A549 (cell line): ENCODE data around the gene INCA1. TPM values are rescaled to one million over a fixed set of nuclear protein-coding genes. Genes with fewer than 3 reads are reported as not detected.
A peak's percentile ranks its signal among the peaks of the same experiment; 100 is the strongest.
"Not testable (repeated sequence)": the region's sequence is repeated elsewhere in the genome, so short reads cannot be mapped to it uniquely, and the experiment has no call there.

Source experiments
- ATAC-seq, 2 experiments: fragments of 200-7000 bp in 1 of 2; fragments of >200 bp in 1 of 2; cut with Nextera tagmentation in 1 of 2; cut with Tn5 transposase in 1 of 2; 3 replicates each; pipeline versions ENCODE4 v1.8.0 to v1.9.1; 2018 to 2020; ENCODE audit warnings: mild to moderate bottlenecking in 1 of 2, moderate library complexity in 1 of 2
- CTCF ChIA-PET: fragments of 300-600 bp; sonication (Branson Sonifier 250); formaldehyde crosslinking; extraction: SDS; loops from one replicate; lab custom pipeline; 2021; ENCODE audit warnings: antibody characterized with exemption, inconsistent platforms; lab: Yijun Ruan, JAX
- POLR2A ChIA-PET: fragments of 350-600 bp; formaldehyde crosslinking; extraction: SDS; loops from one replicate; lab custom pipeline; 2021; ENCODE audit warnings: antibody characterized with exemption, inconsistent platforms; lab: Yijun Ruan, JAX
- DNase-seq, 2 experiments: peaks; one replicate each; pipeline versions ENCODE4 v3.0.0 to v3.0.0-alpha.2; 2011 to 2016; ENCODE audit warnings: low read depth in 1 of 2, low spot score in 1 of 2
- FAIRE-seq: peaks from 2 replicates; lab custom pipeline; 2011; peaks lifted over from hg19 to GRCh38; lab: Jason Lieb, UNC
- H3K27ac ChIP-seq, 2 experiments: fragments of >200 bp; sonication (Bioruptor Twin); formaldehyde crosslinking; 3 replicates each; pipeline ENCODE4 v1.5.1; 2016 to 2017
- H3K4me1 ChIP-seq: fragments of >200 bp; sonication (Bioruptor Twin); formaldehyde crosslinking; 3 replicates; pipeline ENCODE4 v1.6.1; 2016
- H3K4me2 ChIP-seq: fragments of >200 bp; sonication (Bioruptor Twin); formaldehyde crosslinking; 3 replicates; pipeline ENCODE4 v1.6.1; 2016
- H3K4me3 ChIP-seq: fragments of >200 bp; sonication (Bioruptor Twin); formaldehyde crosslinking; 3 replicates; pipeline ENCODE4 v1.5.1; 2016
- H3K9me3 ChIP-seq: fragments of >200 bp; sonication (Bioruptor Twin); formaldehyde crosslinking; 3 replicates; pipeline ENCODE4 v1.6.1; 2016
- ATOH8 ChIP-seq: fragments of 250-450 bp; sonication (Bioruptor Pico); IDR thresholded peaks from 2 replicates; pipeline ENCODE4 v1.5.0; 2020; ENCODE audit warnings: low read depth, mild to moderate bottlenecking, moderate library complexity
- CBX8 ChIP-seq: fragments of 200-600 bp; sonication (generic); IDR thresholded peaks from 2 replicates; pipeline ENCODE4 v1.6.1; 2016
- CTCF ChIP-seq: fragments of >200 bp; sonication (Bioruptor Twin); formaldehyde crosslinking; IDR thresholded peaks from 3 replicates; pipeline ENCODE4 v1.5.1; 2016
- EHF ChIP-seq: fragments of 250-450 bp; sonication (Bioruptor Pico); IDR thresholded peaks from 2 replicates; pipeline ENCODE4 v1.5.0; 2020; ENCODE audit warnings: mild to moderate bottlenecking
- GATA3 ChIP-seq: IDR thresholded peaks from 2 replicates; pipeline ENCODE4 v1.6.1; 2012; ENCODE audit warnings: borderline replicate concordance
- HDAC2 ChIP-seq: fragments of 200-600 bp; sonication (generic); IDR thresholded peaks from 2 replicates; pipeline ENCODE4 v1.6.1; 2016
- HMGXB4 ChIP-seq: fragments of 250-450 bp; sonication (Bioruptor Pico); IDR thresholded peaks from 2 replicates; pipeline ENCODE4 v1.5.0; 2021; ENCODE audit warnings: mild to moderate bottlenecking, moderate library complexity, borderline replicate concordance
- JUNB ChIP-seq: fragments of >200 bp; sonication (Bioruptor Twin); formaldehyde crosslinking; IDR thresholded peaks from 2 replicates; pipeline ENCODE4 v1.6.1; 2016
- KDM5A ChIP-seq: fragments of 200-600 bp; sonication (generic); IDR thresholded peaks from 2 replicates; pipeline ENCODE4 v1.6.1; 2016; ENCODE audit warnings: antibody characterized with exemption, mild to moderate bottlenecking
- MAFK ChIP-seq: fragments of 450-650 bp; IDR thresholded peaks from 2 replicates; pipeline ENCODE4 v1.6.1; 2014; ENCODE audit not compliant: partially characterized antibody
- NPAS2 ChIP-seq: fragments of 250-450 bp; sonication (Bioruptor Pico); IDR thresholded peaks from 2 replicates; pipeline ENCODE4 v1.8.0; 2022; ENCODE audit warnings: mild to moderate bottlenecking, moderate library complexity, borderline replicate concordance
- PHF8 ChIP-seq: fragments of 200-600 bp; sonication (generic); IDR thresholded peaks from 2 replicates; pipeline ENCODE4 v1.6.1; 2016; ENCODE audit warnings: low read depth, mild to moderate bottlenecking, antibody characterized with exemption, moderate library complexity, borderline replicate concordance
- RAD21 ChIP-seq, 2 experiments: fragments of >200 bp in 1 of 2; sonication (Bioruptor Twin) in 1 of 2; formaldehyde crosslinking in 1 of 2; IDR thresholded peaks in 1 of 2; conservative IDR thresholded peaks in 1 of 2; 2 replicates in 1 of 2; 3 replicates in 1 of 2; pipeline ENCODE4 v1.6.1; 2012 to 2018; ENCODE audit warnings: inconsistent platforms in 1 of 2
- RNF2 ChIP-seq: fragments of 200-600 bp; sonication (generic); IDR thresholded peaks from 2 replicates; pipeline ENCODE4 v1.6.1; 2016; ENCODE audit warnings: low read depth, mild to moderate bottlenecking, antibody characterized with exemption, moderate library complexity, borderline replicate concordance
- ZFP36 ChIP-seq: fragments of 450-650 bp; IDR thresholded peaks from 2 replicates; pipeline ENCODE4 v1.6.1; 2014; ENCODE audit warnings: borderline replicate concordance; ENCODE audit not compliant: partially characterized antibody
- ZNF302 ChIP-seq: fragments of 250-450 bp; sonication (Bioruptor Pico); IDR thresholded peaks from 2 replicates; pipeline ENCODE4 v1.9.0; 2021; ENCODE audit warnings: inconsistent platforms, mild to moderate bottlenecking, moderate library complexity
- WGBS: methylation state at CpG from one replicate; pipeline ENCODE4 v1.1.6; 2017; ENCODE audit errors: missing lambda C conversion rate; 5-methylcytosine and 5-hydroxymethylcytosine counted together
- polyA plus RNA-seq, 4 experiments: library from polyadenylated mRNA; depleted of rRNA in 3 of 4; stranded (reverse); fragments of >200 nt; fragmentation: RNase III in 1 of 4; extraction: RNeasy Plus Mini Kit Qiagen cat#74134 plus additional on column Dnase treatment in 1 of 4; gene quantifications; 2 replicates in 3 of 4; 3 replicates in 1 of 4; pipeline ENCODE4 v1.2.3, GENCODE V29; 2011 to 2017
- TF ChIP-seq, protein P1 (sequence below): IDR thresholded peaks from 2 replicates; pipeline ENCODE4 v1.6.1; 2012
- TF ChIP-seq, protein P2 (sequence below): fragments of >200 bp; sonication (Bioruptor Twin); formaldehyde crosslinking; IDR thresholded peaks from 2 replicates; pipeline ENCODE4 v1.6.1; 2016
- TF ChIP-seq, protein P3 (sequence below): fragments of 150-350 bp; IDR thresholded peaks from 2 replicates; pipeline ENCODE4 v1.6.1; 2014; ENCODE audit warnings: low read depth, mild to moderate bottlenecking, low read length

INCA1 gene
- polyA plus RNA-seq, 2 of the 4 experiments (the other 2 are of a cell fraction) = 0.66 to 1.1 TPM

GRCh38 chr17:5031365-5032082 lies 34.2 kb upstream of the INCA1 start (continued):
- TF ChIP-seq ATOH8 (CRISPR knock-in tag) (0 out of 2 replicates have a peak, but pooled peaks have one; percentile 56), HDAC2 (no peak), CBX8 (no peak), RAD21 (conservative IDR thresholded peaks at IDR 0.05 in 1 of 2, IDR thresholded peaks at IDR 0.05 in 1 of 2) (peak; percentile 47 to 55; a peak in 4 of 5 replicates)
- TF ChIP-seq, protein P1, sequence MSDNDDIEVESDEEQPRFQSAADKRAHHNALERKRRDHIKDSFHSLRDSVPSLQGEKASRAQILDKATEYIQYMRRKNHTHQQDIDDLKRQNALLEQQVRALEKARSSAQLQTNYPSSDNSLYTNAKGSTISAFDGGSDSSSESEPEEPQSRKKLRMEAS = peak; percentile 91

DNA sequence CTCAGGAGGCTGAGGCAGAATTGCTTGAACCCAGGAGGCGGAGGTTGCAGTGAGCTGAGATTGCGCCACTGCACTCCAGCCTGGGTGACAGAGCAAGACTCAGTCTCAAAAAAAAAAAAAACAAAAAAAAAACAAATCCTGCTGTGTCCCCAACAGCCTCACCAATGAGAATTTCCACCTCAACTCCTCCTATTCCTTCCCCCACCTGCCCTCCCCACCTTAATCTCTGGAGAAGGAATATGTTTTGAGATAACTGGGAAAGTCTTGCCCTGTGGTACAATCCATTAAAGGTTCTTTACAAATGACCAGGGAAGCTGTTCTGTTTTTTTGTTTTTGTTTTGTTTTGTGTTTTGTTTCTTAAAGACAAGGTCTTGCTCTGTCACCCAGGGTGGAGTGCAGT lies 32.8 kb upstream of the INCA1 start:
- POLR2A ChIA-PET = interaction anchor here (2.1 kb wide), 1 partner anchor 33 kb away, joined by 5 read pairs; the partner anchor contains the start of genes INCA1 and KIF1C
- not testable (repeated sequence) for ATAC-seq, H3K27ac ChIP-seq, H3K4me3 ChIP-seq, DNase-seq, FAIRE-seq, H3K4me2 ChIP-seq, H3K4me1 ChIP-seq, H3K9me3 ChIP-seq
- 98% methylated on average over 2 of the region's 2 CpGs for WGBS
- CTCF ChIA-PET = interaction anchor here (0.8 to 5.7 kb wide), 17 partner anchors 8 to 121 kb away, joined by 3 to 58 read pairs (median 7); partner anchors contain the start of gene CAMTA2

DNA sequence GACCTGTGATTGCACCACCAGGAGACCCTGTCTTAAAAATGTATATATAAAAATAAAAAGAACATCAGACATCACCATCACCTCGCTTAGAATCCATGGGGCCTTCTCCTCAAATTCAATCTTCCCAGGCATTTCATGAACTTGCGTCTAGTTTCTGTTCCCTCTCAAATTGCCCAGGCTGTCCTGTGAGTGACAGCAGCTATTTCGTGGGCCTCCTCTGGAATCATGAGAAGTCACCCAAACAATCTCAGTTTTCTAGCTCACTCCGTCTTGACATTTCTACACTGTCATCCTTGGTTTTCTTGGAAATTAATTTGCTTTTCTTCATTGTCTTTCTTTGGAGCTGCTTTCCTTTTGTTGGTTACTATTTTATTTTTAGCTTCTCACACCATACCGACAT lies 30.6 kb upstream of the INCA1 start:
- POLR2A ChIA-PET = no interaction called here
- no peak for DNase-seq
- no peak for ATAC-seq
- Histone ChIP-seq H3K9me3 (no peaks in the 10 kb centered on the region), H3K4me3 (no peak overlapping the region), H3K4me2 (no peak overlapping the region), H3K4me1 (peaks cover 3% of the 10 kb centered on the region; the same call in 1 of the 3 replicates), H3K27ac (no peak overlapping the region)
- TF ChIP-seq MAFK = no peak
- TF ChIP-seq EHF = no peak
- TF ChIP-seq HMGXB4 (CRISPR knock-in tag) = no peak
- no peak for TF ChIP-seq GATA3
- TF ChIP-seq RNF2 = no peak
- TF ChIP-seq ZFP36 = no peak
- no peak for TF ChIP-seq JUNB
- TF ChIP-seq, protein P2, sequence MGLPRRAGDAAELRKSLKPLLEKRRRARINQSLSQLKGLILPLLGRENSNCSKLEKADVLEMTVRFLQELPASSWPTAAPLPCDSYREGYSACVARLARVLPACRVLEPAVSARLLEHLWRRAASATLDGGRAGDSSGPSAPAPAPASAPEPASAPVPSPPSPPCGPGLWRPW = no peak
- TF ChIP-seq, protein P3, sequence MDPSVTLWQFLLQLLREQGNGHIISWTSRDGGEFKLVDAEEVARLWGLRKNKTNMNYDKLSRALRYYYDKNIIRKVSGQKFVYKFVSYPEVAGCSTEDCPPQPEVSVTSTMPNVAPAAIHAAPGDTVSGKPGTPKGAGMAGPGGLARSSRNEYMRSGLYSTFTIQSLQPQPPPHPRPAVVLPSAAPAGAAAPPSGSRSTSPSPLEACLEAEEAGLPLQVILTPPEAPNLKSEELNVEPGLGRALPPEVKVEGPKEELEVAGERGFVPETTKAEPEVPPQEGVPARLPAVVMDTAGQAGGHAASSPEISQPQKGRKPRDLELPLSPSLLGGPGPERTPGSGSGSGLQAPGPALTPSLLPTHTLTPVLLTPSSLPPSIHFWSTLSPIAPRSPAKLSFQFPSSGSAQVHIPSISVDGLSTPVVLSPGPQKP = no peak
- no peak for TF ChIP-seq NPAS2 (CRISPR knock-in tag)
- no peak for TF ChIP-seq HDAC2
- TF ChIP-seq CTCF = no peak
- no peak for TF ChIP-seq PHF8
- TF ChIP-seq, protein P1 = no peak
- TF ChIP-seq KDM5A = no peak
- TF ChIP-seq ZNF302 (CRISPR knock-in tag) = no peak
- 80% methylated on average over 5 of the region's 5 CpGs for WGBS
- CTCF ChIA-PET = interaction anchor here (0.7 to 5.5 kb wide), 9 partner anchors 10 to 119 kb away, joined by 3 to 58 read pairs (median 4); no protein-coding TSS in a partner anchor
- no peak for FAIRE-seq
